HEK293T (cell line): ENCODE results near the gene SSH3.

Source experiments
- ARNT ChIP-seq: fragments of 450-650 bp; IDR thresholded peaks from 2 replicates; pipeline ENCODE4 v1.6.1; 2017; ENCODE audit warnings: mild to moderate bottlenecking
- BHLHE40 ChIP-seq: fragments of 450-650 bp; IDR thresholded peaks from 2 replicates; pipeline ENCODE4 v1.6.1; 2016; ENCODE audit warnings: mild to moderate bottlenecking, moderate library complexity, borderline replicate concordance
- FOXA1 ChIP-seq: fragments of 450-650 bp; IDR thresholded peaks from 2 replicates; pipeline ENCODE4 v1.6.1; 2016; ENCODE audit warnings: mild to moderate bottlenecking
- FOXK2 ChIP-seq: fragments of 450-650 bp; IDR thresholded peaks from 2 replicates; pipeline ENCODE4 v1.6.1; 2016; ENCODE audit warnings: mild to moderate bottlenecking
- HDGF ChIP-seq: fragments of 450-650 bp; IDR thresholded peaks from 2 replicates; pipeline ENCODE4 v1.6.1; 2017; ENCODE audit warnings: antibody characterized with exemption, borderline replicate concordance
- PKNOX1 ChIP-seq: fragments of 450-650 bp; IDR thresholded peaks from 2 replicates; pipeline ENCODE4 v1.6.1; 2016
- SP1 ChIP-seq: fragments of 450-650 bp; IDR thresholded peaks from 2 replicates; pipeline ENCODE4 v1.6.1; 2017
- SUZ12 ChIP-seq: fragments of 450-650 bp; IDR thresholded peaks from 2 replicates; pipeline ENCODE4 v1.6.1; 2016; ENCODE audit warnings: mild to moderate bottlenecking

DNA sequence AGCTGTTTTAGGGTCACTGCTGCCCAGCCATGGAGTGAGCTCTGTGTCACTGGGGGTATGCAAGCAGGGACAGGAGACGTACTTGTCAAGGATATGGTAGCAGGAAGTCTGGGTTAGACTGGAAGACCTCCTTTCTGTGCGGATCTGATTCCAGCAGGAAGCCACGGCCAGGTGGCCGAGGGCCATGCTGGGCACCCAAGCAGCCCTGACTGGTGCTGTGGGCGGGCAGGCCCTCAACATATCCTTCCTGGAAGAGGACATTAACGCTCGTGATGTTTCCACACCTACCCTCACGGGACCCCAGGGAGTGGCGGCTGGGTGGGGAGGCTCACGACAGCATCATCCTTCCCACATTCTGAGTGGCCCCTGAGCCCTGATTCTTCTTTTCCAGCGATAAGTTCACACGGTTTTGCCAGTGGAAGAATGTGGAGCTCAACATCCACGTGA lies 23.0 kb upstream of the SSH3 start:
- no peak for TF ChIP-seq ARNT
- no peak for TF ChIP-seq SP1
- TF ChIP-seq BHLHE40, result no peak
- no peak for TF ChIP-seq SUZ12
- TF ChIP-seq PKNOX1, result no peak
- TF ChIP-seq FOXK2, result no peak
- no peak for TF ChIP-seq HDGF
- no peak for TF ChIP-seq FOXA1
